GM23338 (cell line): ENCODE results near the gene R3HCC1L. TPM values are rescaled to one million over a fixed set of nuclear protein-coding genes. Genes with fewer than 3 reads are reported as not detected.

Experiments
- ATAC-seq: fragments of 200-7000 bp; cut with Tn5 transposase; 3 replicates; pipeline ENCODE4 v1.9.1; 2020
- DNase-seq: peaks from one replicate; pipeline ENCODE4 v3.0.0-alpha.2; 2015; ENCODE audit warnings: low spot score
- H2AFZ ChIP-seq: fragments of 200-600 bp; sonication (generic); 2 replicates; pipeline ENCODE4 v1.8.0; 2016; ENCODE audit warnings: antibody characterized with exemption, mild to moderate bottlenecking, moderate library complexity
- H3F3A ChIP-seq: fragments of 200-600 bp; sonication (generic); replicated peaks from 2 replicates; pipeline ENCODE4 v1.8.0; 2017; ENCODE audit warnings: antibody characterized with exemption, mixed run types, low read depth
- H3K27ac ChIP-seq: fragments of 200-600 bp; sonication (generic); 2 replicates; pipeline ENCODE4 v1.6.1; 2016; ENCODE audit warnings: low read depth
- H3K27me3 ChIP-seq: fragments of 200-600 bp; sonication (generic); 2 replicates; pipeline ENCODE4 v1.8.0; 2016; ENCODE audit warnings: mild to moderate bottlenecking, mixed run types, moderate library complexity; ENCODE audit not compliant: insufficient read depth
- H3K36me3 ChIP-seq: fragments of 200-600 bp; sonication (generic); 2 replicates; pipeline ENCODE4 v1.8.0; 2016; ENCODE audit warnings: mild to moderate bottlenecking; ENCODE audit not compliant: insufficient read depth
- H3K4me1 ChIP-seq: fragments of 200-600 bp; sonication (generic); 2 replicates; pipeline ENCODE4 v1.8.0; 2016; ENCODE audit warnings: mild to moderate bottlenecking, moderate library complexity; ENCODE audit not compliant: insufficient read depth
- H3K4me2 ChIP-seq: fragments of 200-600 bp; sonication (generic); 2 replicates; pipeline ENCODE4 v1.7.1; 2017; ENCODE audit warnings: mixed run types
- H3K4me3 ChIP-seq: fragments of 200-600 bp; sonication (generic); 2 replicates; pipeline ENCODE4 v1.6.1; 2016; ENCODE audit warnings: mixed run types
- H3K79me2 ChIP-seq: fragments of 200-600 bp; sonication (generic); replicated peaks from 2 replicates; pipeline ENCODE4 v1.8.0; 2017; ENCODE audit warnings: mild to moderate bottlenecking; ENCODE audit not compliant: insufficient read depth
- H3K9me2 ChIP-seq: fragments of 200-600 bp; sonication (generic); 2 replicates; pipeline ENCODE4 v1.8.0; 2017; ENCODE audit not compliant: insufficient read depth
- H4K20me1 ChIP-seq: fragments of 200-600 bp; sonication (generic); replicated peaks from 2 replicates; pipeline ENCODE4 v1.8.0; 2017; ENCODE audit warnings: mild to moderate bottlenecking; ENCODE audit not compliant: insufficient read depth
- H3K27ac Mint-ChIP-seq: 2 replicates; pipeline ENCODE4 v1.8.0; 2020; ENCODE audit warnings: inconsistent platforms, mild to moderate bottlenecking, moderate library complexity, mixed read lengths
- H3K27me3 Mint-ChIP-seq: 3 replicates; pipeline ENCODE4 v1.8.0; 2022; ENCODE audit warnings: low read depth, mild to moderate bottlenecking, moderate library complexity, mixed read lengths, inconsistent platforms; ENCODE audit not compliant: insufficient read depth, poor library complexity
- H3K36me3 Mint-ChIP-seq: 3 replicates; pipeline ENCODE4 v1.8.0; 2021; ENCODE audit warnings: low read depth, mild to moderate bottlenecking, inconsistent platforms, moderate library complexity, mixed read lengths
- H3K4me1 Mint-ChIP-seq: 3 replicates; pipeline ENCODE4 v1.8.0; 2020; ENCODE audit warnings: mild to moderate bottlenecking, inconsistent platforms, mixed read lengths
- H3K4me3 Mint-ChIP-seq: 3 replicates; pipeline ENCODE4 v1.8.0; 2021; ENCODE audit warnings: moderate library complexity, mild to moderate bottlenecking, inconsistent platforms, mixed read lengths
- H3K9me3 Mint-ChIP-seq: 3 replicates; pipeline ENCODE4 v1.8.0; 2020; ENCODE audit warnings: moderate library complexity, mild to moderate bottlenecking, inconsistent platforms, mixed read lengths
- CREB1 ChIP-seq: fragments of 250-450 bp; sonication (Bioruptor Pico); IDR thresholded peaks from 2 replicates; pipeline ENCODE4 v1.5.0; 2020; ENCODE audit warnings: low read depth, mild to moderate bottlenecking, moderate library complexity
- EZH2 ChIP-seq: fragments of 200-600 bp; sonication (generic); IDR thresholded peaks from one replicate; pipeline ENCODE4 v1.8.0; 2017; ENCODE audit warnings: antibody characterized with exemption, mild to moderate bottlenecking, low read depth; ENCODE audit not compliant: unreplicated experiment
- EZH2phosphoT487 ChIP-seq: fragments of 200-600 bp; sonication (generic); IDR thresholded peaks from one replicate; pipeline ENCODE4 v1.8.1; 2018; ENCODE audit warnings: antibody characterized with exemption; ENCODE audit not compliant: unreplicated experiment
- JUNB ChIP-seq: IDR thresholded peaks from one replicate; pipeline ENCODE4 v1.6.1; 2016; ENCODE audit warnings: antibody characterized with exemption; ENCODE audit not compliant: unreplicated experiment
- NANOG ChIP-seq: IDR thresholded peaks from 2 replicates; pipeline ENCODE4 v1.6.1; 2016; ENCODE audit warnings: antibody characterized with exemption, borderline replicate concordance
- POLR2AphosphoS5 ChIP-seq: IDR thresholded peaks from 2 replicates; pipeline ENCODE4 v1.6.1; 2016; ENCODE audit warnings: antibody characterized with exemption, low read depth
- REST ChIP-seq: IDR thresholded peaks from one replicate; pipeline ENCODE4 v1.6.1; 2018; ENCODE audit warnings: antibody characterized with exemption; ENCODE audit not compliant: unreplicated experiment
- ZNF114 ChIP-seq: fragments of 250-450 bp; sonication (Bioruptor Pico); IDR thresholded peaks from 2 replicates; pipeline ENCODE4 v1.5.0; 2020; ENCODE audit warnings: mild to moderate bottlenecking, moderate library complexity
- ZNF331 ChIP-seq: fragments of 250-450 bp; sonication (Bioruptor Pico); IDR thresholded peaks from 2 replicates; pipeline ENCODE4 v1.5.0; 2020; ENCODE audit warnings: low read depth, mild to moderate bottlenecking, moderate library complexity
- ZNF462 ChIP-seq: fragments of 250-450 bp; sonication (Bioruptor Pico); IDR thresholded peaks from 2 replicates; pipeline ENCODE4 v1.5.0; 2020; ENCODE audit warnings: mild to moderate bottlenecking, moderate library complexity
- polyA plus RNA-seq: library from polyadenylated mRNA; unstranded; fragments of >200 nt; fragmentation: Nextera tagmentation; extraction: Ambion mirVana; gene quantifications from 2 replicates; pipeline ENCODE4 v1.2.1, GENCODE V29; 2016
- total RNA-seq: library from RNA; depleted of rRNA; stranded (reverse); fragments of >200 nt; shearing (Covaris generic); gene quantifications from 2 replicates; pipeline ENCODE4 v1.2.3, GENCODE V29; 2014

The R3HCC1L gene
- total and polyA plus RNA-seq, 2 experiments from 2014 or later = 9.3 to 15.8 TPM

GRCh38 chr10:98276311-98276710, 141.9 kb downstream of the R3HCC1L start (continued):
- TF ChIP-seq REST (no peak), EZH2phosphoT487 (no peak), CREB1 (no peak)

- ATAC-seq (no peak), DNase-seq (no peak)
- TF ChIP-seq EZH2 (no peak), ZNF114 (CRISPR knock-in tag) (no peak)
- H3K4me3 Mint-ChIP-seq = no peak overlapping the region
- H3F3A ChIP-seq = no peaks in the 10 kb centered on the region
- H2AFZ ChIP-seq = no peak overlapping the region
- H3K79me2 ChIP-seq = no peaks in the 10 kb centered on the region
- no peak overlapping the region for H3K4me3 ChIP-seq
- H3K4me1 Mint-ChIP-seq = no peaks in the 10 kb centered on the region
- H3K27me3 ChIP-seq = no peaks in the 10 kb centered on the region
- H3K36me3 ChIP-seq = no peaks in the 10 kb centered on the region
- peaks cover 2% of the 10 kb centered on the region; the same call in 1 of the 3 replicates for H3K9me3 Mint-ChIP-seq
- no peaks in the 10 kb centered on the region for H3K36me3 Mint-ChIP-seq
- H3K27me3 Mint-ChIP-seq = peaks cover 3% of the 10 kb centered on the region
- no peak overlapping the region for H3K4me2 ChIP-seq
- H3K27ac ChIP-seq = no peak overlapping the region
- 0 out of 2 replicates have a peak, but pooled peaks cover 3% of the 10 kb centered on the region for H3K9me2 ChIP-seq
- no peak overlapping the region for H3K27ac Mint-ChIP-seq
- no peaks in the 10 kb centered on the region for H3K4me1 ChIP-seq
- H4K20me1 ChIP-seq = no peaks in the 10 kb centered on the region
Measured at GRCh38 chr10:98285416-98285815, 151.0 kb downstream of the R3HCC1L start.

- no peaks in the 10 kb centered on the region for H3F3A ChIP-seq
- no peak overlapping the region for H3K27ac ChIP-seq
- H3K27me3 Mint-ChIP-seq = peaks cover 3% of the 10 kb centered on the region
- no peak for DNase-seq
- H3K9me2 ChIP-seq = 0 out of 2 replicates have a peak, but pooled peaks cover 2% of the 10 kb centered on the region
- no peak overlapping the region for H2AFZ ChIP-seq
- peaks cover 2% of the 10 kb centered on the region; the same call in 1 of the 3 replicates for H3K9me3 Mint-ChIP-seq
- no peaks in the 10 kb centered on the region for H3K4me1 ChIP-seq
- no peaks in the 10 kb centered on the region for H3K79me2 ChIP-seq
- ATAC-seq = no peak
- no peak overlapping the region for H3K27ac Mint-ChIP-seq
- TF ChIP-seq ZNF331 (no peak), JUNB (no peak), POLR2AphosphoS5 (no peak), ZNF462 (CRISPR knock-in tag) (no peak), CREB1 (no peak), NANOG (no peak)
- no peaks in the 10 kb centered on the region for H3K36me3 Mint-ChIP-seq
- H3K27me3 ChIP-seq = no peaks in the 10 kb centered on the region
- H3K4me3 ChIP-seq = no peak overlapping the region
- no peak overlapping the region for H3K4me3 Mint-ChIP-seq
- H3K36me3 ChIP-seq = no peaks in the 10 kb centered on the region
- no peaks in the 10 kb centered on the region for H4K20me1 ChIP-seq
- no peak overlapping the region for H3K4me2 ChIP-seq
- no peaks in the 10 kb centered on the region for H3K4me1 Mint-ChIP-seq
Measured at GRCh38 chr10:98286419-98286818, 152.0 kb downstream of the R3HCC1L start.
